ENCODE data around the gene PPL.

PPL gene

GRCh38 chr16:4884972-4885874 lies 51.7 kb downstream of the PPL start:
- DNase-seq = no peak

DNA sequence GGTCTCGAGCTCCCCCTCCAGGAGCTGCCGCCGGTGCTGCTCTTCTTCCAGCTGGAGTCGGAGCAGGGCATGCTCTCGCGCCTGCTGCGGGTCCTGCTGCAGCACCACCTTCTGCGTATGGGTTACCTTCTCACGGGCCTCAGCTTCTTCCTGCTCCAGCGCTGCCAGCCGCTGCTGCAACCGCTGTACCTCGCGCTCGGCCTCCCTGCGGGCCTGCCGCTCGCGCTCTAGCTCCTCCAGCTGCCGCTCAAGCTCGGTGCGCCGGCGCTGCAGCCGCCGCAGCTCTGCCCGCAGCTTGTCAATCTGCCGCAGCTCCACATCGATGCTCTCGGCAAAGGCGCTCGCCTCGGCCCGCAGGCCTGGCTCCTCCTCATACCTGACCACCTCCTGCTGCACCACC lies 52.7 kb downstream of the PPL start:
- no peak for DNase-seq

DNA sequence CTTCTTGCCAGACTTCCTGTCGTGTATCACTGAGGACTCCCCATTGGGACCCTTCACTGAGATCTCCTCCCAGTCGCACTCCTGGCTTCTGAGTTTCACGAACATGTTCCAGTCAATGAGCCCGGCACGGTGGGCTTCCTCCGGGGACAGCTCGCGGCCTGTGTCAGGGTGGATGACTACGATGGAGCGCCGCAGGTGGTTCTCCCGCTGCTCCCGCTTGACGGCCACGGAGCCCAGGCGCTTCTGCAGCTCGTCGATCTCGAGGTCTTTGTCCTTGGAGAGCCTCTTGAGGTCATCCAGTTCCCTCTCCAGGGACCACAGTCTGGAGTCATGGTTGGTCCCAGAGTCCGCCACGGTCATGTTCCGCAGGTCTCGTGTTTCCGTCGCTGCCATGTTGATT lies 53.4 kb downstream of the PPL start:
- DNase-seq = no peak

DNA sequence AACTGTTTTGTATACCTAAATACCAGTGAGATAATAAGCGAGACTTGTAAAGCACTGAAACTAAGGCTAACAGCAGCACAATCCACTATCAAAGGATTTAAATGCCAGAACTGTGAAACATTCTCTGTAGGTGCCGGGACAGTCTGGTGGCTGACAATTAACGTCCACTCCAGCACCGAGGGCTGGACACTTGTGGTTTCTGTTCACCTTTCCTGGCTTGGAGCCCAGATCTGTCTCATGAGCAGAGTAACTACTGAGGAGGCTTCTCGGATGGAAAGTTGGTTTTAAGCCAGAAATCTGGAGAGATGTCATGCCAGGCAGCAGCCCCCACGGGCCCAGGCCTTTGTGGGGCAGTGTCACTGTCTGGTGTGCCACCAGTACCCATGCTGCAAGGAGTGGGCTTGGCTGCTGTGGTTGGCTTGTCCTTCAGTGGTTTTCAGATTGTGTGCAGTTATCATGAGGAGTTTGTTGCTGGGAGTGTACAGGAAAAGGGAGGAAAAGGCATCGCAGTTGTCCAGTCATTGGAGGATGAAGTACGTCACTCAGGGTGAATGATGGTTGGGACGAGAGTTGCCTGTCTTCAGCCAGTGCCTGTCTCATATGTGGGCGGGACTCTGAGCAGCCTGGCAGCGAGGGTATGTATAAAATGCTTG lies 54.2 kb downstream of the PPL start:
- DNase-seq = peak; percentile 48 to 57

DNA sequence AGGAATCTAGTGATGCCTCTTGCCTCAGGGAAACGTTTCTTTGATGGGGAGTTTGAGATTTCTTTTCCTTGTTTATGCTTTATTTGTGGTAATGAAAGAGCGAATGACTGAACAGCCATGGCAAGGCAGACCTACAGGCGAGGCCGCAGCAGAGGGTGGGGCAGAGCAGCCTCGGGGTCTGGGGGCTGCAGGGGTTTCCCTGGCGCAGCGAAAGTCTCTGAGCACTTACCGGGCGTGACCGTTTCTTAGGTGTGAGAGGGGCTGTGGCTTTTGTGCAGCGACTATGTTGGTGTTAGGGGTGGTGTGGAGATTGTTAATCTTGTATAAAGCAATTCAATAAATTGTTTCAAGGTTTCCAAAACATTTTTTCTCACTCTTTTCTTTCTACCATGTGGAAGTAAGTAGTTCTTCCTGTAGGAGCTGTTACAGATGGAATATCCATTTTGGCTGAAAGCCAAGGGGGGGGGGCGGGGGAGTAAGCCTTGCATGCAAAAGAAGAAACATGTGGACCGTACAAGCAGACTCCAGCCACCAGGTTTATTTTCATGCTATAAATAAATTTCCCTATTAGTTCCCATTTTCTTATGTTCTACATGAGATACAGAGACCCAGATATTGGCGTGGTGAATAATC lies 54.8 kb downstream of the PPL start:
- peak in 1 of 2 experiments; percentile 0 for DNase-seq

DNA sequence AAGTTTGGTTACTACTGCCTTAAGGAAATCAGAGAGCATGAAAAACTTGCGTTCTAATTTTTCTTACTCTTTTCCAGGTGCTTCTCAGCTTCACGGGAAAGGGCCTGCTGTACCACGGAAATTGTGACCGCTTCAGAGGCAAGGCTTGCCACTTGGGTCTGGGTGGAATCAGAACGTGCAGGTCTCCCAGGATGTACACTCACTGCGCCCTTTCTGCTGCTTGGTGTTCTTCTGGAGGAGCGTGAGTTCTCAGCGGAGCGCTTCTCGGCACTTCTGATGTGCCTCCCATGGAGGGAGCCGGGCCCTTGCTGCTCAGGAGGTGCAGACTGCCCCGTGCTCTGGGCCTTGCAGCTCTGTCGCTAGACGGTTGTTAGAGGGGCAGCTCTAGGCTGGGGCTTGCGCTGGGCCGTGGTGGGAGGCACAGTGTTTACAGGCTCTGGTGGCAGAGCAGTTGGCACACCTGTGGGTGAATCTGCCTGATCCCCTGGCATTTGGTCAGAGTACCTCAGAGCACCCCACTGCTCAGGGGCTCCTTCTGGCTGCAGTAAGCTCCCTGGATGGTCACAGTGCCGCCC lies 56.9 kb downstream of the PPL start:
- DNase-seq = no peak

- DNase-seq = no peak
These were observed 57.9 kb downstream of the PPL start for GRCh38 chr16:4879049-4879448.

DNA sequence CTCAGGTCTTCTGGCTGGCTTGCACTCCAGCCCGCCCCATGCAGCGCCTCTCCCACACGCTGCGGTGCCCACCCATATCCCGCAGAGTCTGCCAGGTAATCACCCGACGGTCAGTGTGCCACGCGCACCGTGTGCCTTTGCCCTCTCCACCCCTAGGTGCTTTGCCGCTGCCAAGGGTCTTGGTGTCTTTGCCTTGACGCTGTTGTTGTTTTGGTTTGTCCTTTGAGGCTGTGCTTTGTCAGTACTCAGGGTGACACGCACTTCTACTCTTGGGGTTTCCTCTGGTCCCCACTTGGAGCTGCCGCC lies 59.6 kb downstream of the PPL start:
- DNase-seq = no peak

- DNase-seq = no peak
These were observed 60.1 kb downstream of the PPL start for GRCh38 chr16:4876646-4877379.

- DNase-seq = no peak
These were observed 62.3 kb downstream of the PPL start for GRCh38 chr16:4874666-4875065.

DNA sequence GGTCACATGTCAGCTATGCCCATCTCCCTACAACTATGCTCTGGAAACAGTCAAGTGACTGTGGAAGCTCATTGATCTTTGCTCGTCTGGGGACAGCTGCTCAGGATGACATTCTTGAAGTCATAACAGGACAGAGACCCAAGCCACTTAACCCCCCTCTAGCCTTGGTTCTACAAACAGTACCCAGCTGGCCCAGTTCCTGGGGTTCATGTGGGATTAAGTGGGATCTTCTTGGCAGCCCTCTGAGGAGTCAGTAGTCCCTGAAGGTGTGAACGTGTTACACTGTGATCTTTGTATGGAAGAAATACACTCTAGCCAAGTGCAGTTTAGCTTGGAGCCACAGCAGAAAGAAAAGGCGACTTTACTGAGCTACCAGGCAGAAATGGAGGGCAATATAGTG lies 63.9 kb downstream of the PPL start:
- no peak for DNase-seq

GRCh38 chr16:4871071-4871470 lies 65.9 kb downstream of the PPL start:
- DNase-seq = no peak

GRCh38 chr16:4870138-4870671 lies 66.7 kb downstream of the PPL start:
- no peak for DNase-seq

DNA sequence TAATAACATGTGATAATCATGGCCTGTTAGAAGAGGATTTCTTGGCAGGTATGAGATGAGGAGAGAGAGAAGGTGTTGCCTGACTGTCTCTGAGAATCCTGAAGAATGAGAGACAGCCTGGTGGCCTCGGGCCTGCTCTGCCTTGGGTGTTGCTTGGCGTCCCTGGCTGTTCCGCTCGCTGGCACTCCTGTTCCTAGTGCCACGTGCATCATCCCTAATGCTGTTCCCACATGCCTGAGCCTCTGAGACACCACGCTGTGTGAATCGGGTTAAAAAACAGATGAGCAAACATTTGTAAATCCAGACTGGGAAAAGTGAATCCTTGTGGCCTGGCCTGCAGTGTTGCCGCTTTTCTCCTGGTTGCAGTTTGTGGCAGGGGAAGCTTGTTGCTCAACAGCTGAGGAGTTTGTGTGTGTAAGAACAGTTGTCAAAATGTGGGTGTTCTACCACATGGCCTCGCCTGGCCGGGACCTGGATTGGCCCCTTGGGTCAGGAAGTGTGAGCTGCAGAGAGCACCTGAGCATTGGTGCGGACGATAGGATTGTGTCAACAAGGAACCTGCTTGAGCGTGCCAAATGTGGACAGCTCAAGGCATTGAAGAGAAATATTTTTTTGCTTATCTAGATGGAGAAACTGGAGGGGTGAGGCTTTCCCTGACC lies 67.7 kb downstream of the PPL start:
- no peak for DNase-seq

- DNase-seq = no peak
These were observed 68.4 kb downstream of the PPL start for GRCh38 chr16:4868535-4868934.

DNA sequence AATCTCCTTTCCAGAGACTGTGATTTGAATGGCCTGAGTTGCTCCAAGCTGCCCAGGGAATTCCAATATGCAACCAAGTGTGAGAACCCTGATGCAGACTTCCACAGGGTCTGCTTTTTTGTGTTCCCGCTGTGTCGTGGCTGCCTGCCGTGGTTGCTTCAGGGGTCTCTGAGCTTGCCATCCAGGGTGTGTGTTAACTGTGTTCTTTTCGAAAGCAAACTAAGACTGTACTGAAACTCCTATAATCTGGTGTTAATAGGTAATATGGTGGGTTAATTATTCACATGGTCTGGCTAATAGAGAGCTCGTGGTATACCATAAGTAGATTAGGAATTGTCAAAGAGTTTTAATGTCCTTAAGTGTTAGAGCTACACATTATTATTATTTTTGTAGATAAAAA lies 68.9 kb downstream of the PPL start:
- no peak for DNase-seq

GRCh38 chr16:4866586-4866985 lies 70.4 kb downstream of the PPL start:
- no peak for DNase-seq

DNA sequence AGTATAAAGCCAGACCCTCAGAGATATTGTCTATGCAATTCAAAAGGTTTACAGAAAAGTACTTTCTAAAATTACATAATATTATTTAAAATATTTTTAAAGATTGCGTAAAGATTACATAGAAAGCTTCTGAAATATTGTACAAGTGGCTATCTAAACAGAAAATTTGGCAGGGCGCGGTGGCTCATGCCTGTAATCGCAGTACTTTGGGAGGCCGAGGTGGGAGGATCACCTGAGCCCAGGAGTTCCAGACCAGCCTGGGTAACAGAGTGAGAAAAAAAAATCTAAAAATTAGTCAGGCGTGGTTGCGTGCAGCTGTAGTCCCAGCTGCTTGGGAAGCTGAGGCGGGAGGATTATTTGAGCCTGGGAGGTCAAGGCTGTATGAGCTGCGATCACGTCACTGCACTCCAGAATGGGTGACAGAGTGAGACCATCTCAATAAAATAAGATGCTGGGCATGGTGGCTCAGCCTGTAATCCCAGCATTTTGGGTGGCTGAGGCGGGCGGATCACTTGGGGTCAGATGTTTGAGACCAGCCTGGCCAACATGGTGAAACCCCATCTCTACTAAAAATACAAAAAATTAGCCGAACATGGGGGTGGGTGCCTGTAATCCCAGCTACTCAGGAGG lies 71.6 kb downstream of the PPL start:
- DNase-seq = no peak

DNA sequence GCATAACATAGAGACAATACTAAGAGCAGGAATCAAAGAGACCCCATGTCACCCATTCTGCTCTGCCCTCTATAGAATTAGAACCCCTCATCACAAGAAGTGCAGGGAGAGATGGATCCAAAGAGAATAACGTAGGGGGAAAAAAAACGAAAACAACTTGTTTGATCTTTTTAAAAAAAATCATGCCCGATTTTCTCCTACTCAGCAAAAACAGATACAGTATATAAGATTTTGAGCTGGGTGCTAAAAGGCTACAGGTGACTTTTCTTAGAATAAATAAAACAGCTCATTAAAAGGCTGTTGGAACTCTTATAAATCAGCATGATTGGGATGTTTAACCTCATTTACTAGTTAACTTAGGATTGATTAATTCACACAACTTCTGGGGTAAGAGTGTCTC lies 72.2 kb downstream of the PPL start:
- no peak for DNase-seq

DNA sequence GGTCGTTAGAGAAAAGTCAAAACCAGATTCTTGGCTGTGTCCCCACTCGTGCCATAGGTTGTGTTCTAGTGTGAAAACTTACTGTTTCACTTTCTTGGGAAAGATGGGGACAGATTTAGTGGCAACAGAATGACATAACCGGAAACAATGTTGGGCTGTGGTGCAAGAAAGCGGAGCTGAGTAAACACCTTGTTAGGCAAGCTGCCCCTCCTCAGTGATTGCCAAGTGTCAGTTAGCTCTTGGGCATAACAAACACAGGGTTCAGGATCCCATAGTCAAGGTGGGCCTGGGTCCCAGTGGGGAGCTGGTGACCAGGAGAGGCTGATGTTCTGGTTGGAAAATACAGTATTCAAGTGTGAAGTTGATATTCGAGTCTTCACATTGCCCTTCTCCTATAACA lies 74.3 kb downstream of the PPL start:
- DNase-seq = no peak

- no peak for DNase-seq
These were observed 76.1 kb downstream of the PPL start for GRCh38 chr16:4860727-4861342.

All from SHP77 (cell line).